MG63 (cell line): Measurements from ENCODE around the gene BCKDHB. TPM values are rescaled to one million over a fixed set of nuclear protein-coding genes. Genes with fewer than 3 reads are reported as not detected.

Experiments used
- DNase-seq: peaks from one replicate; pipeline ENCODE4 v3.0.0-alpha.2; 2020
- H3K27me3 ChIP-seq: fragments of 250-450 bp; sonication (Bioruptor Pico); 2 replicates; pipeline ENCODE4 v1.5.1; 2020; ENCODE audit warnings: mild to moderate bottlenecking, moderate library complexity
- H3K36me3 ChIP-seq: fragments of 250-450 bp; sonication (Bioruptor Pico); 2 replicates; pipeline ENCODE4 v1.5.1; 2020; ENCODE audit warnings: mild to moderate bottlenecking, moderate library complexity
- H3K4me3 ChIP-seq: fragments of 250-450 bp; sonication (Bioruptor Pico); 2 replicates; pipeline ENCODE4 v1.5.1; 2020; ENCODE audit warnings: mild to moderate bottlenecking, moderate library complexity
- H3K9me3 ChIP-seq: fragments of 250-450 bp; sonication (Bioruptor Pico); 2 replicates; pipeline ENCODE4 v1.5.1; 2020; ENCODE audit warnings: mild to moderate bottlenecking, moderate library complexity
- total RNA-seq: library from RNA; depleted of rRNA; stranded (reverse); fragments of >200 nt; shearing (Covaris generic); gene quantifications from 2 replicates; pipeline ENCODE4 v1.2.3, GENCODE V29; 2014; ENCODE audit warnings: low replicate concordance; rRNA removed

The BCKDHB gene
- total RNA-seq, 1 experiment from 2014 or later = 14.9 TPM

- DNase-seq = no peak
- no peaks in the 10 kb centered on the region for H3K9me3 ChIP-seq
- no peak overlapping the region for H3K4me3 ChIP-seq
- H3K27me3 ChIP-seq = no peaks in the 10 kb centered on the region
- H3K36me3 ChIP-seq = no peaks in the 10 kb centered on the region
These were observed 249.5 kb downstream of the BCKDHB start for GRCh38 chr6:80356000-80356399.

- no peak for DNase-seq
- Histone ChIP-seq H3K27me3 (no peaks in the 10 kb centered on the region), H3K9me3 (no peaks in the 10 kb centered on the region), H3K4me3 (no peak overlapping the region), H3K36me3 (no peaks in the 10 kb centered on the region)
These were observed 250.1 kb downstream of the BCKDHB start for GRCh38 chr6:80356545-80356944.

- Histone ChIP-seq H3K27me3 (no peaks in the 10 kb centered on the region), H3K9me3 (no peaks in the 10 kb centered on the region), H3K4me3 (no peak overlapping the region), H3K36me3 (no peaks in the 10 kb centered on the region)
- DNase-seq = no peak
These were observed 250.6 kb downstream of the BCKDHB start for GRCh38 chr6:80357081-80357480.

GRCh38 chr6:80357674-80358073, 251.2 kb downstream of the BCKDHB start:
- Histone ChIP-seq H3K4me3 (no peak overlapping the region), H3K9me3 (no peaks in the 10 kb centered on the region), H3K36me3 (no peaks in the 10 kb centered on the region), H3K27me3 (no peaks in the 10 kb centered on the region)
- no peak for DNase-seq

GRCh38 chr6:80363501-80364122, 257.1 kb downstream of the BCKDHB start:
- no peak overlapping the region for H3K4me3 ChIP-seq
- no peaks in the 10 kb centered on the region for H3K27me3 ChIP-seq
- H3K9me3 ChIP-seq = no peaks in the 10 kb centered on the region
- no peaks in the 10 kb centered on the region for H3K36me3 ChIP-seq
- no peak for DNase-seq

GRCh38 chr6:80364149-80364548, 257.7 kb downstream of the BCKDHB start:
- Histone ChIP-seq H3K9me3 (no peaks in the 10 kb centered on the region), H3K36me3 (no peaks in the 10 kb centered on the region), H3K4me3 (no peak overlapping the region), H3K27me3 (no peaks in the 10 kb centered on the region)
- no peak for DNase-seq

- Histone ChIP-seq H3K36me3 (no peaks in the 10 kb centered on the region), H3K27me3 (no peaks in the 10 kb centered on the region), H3K9me3 (no peaks in the 10 kb centered on the region), H3K4me3 (no peak overlapping the region)
- no peak for DNase-seq
These were observed 259.6 kb downstream of the BCKDHB start for GRCh38 chr6:80366051-80366450.

GRCh38 chr6:80366714-80367113, 260.2 kb downstream of the BCKDHB start:
- Histone ChIP-seq H3K4me3 (no peak overlapping the region), H3K9me3 (no peaks in the 10 kb centered on the region), H3K27me3 (no peaks in the 10 kb centered on the region), H3K36me3 (no peaks in the 10 kb centered on the region)
- DNase-seq = peak; percentile 51

- no peaks in the 10 kb centered on the region for H3K27me3 ChIP-seq
- H3K36me3 ChIP-seq = no peaks in the 10 kb centered on the region
- DNase-seq = no peak
- H3K9me3 ChIP-seq = no peaks in the 10 kb centered on the region
- H3K4me3 ChIP-seq = no peak overlapping the region
These were observed 269.9 kb downstream of the BCKDHB start for GRCh38 chr6:80376411-80376810.

- no peaks in the 10 kb centered on the region for H3K27me3 ChIP-seq
These were observed 274.1 kb downstream of the BCKDHB start for GRCh38 chr6:80380566-80380965.

GRCh38 chr6:80382811-80383210, 276.3 kb downstream of the BCKDHB start:
- Histone ChIP-seq H3K9me3 (no peaks in the 10 kb centered on the region), H3K36me3 (no peaks in the 10 kb centered on the region), H3K4me3 (no peak overlapping the region), H3K27me3 (no peaks in the 10 kb centered on the region)
- DNase-seq = no peak

More at GRCh38 chr6:80380566-80380965, 274.1 kb downstream of the BCKDHB start:
- no peak for DNase-seq
- Histone ChIP-seq H3K9me3 (no peaks in the 10 kb centered on the region), H3K4me3 (no peak overlapping the region), H3K36me3 (no peaks in the 10 kb centered on the region)

- Histone ChIP-seq H3K9me3 (no peaks in the 10 kb centered on the region; the same call in 1 of the 2 replicates), H3K4me3 (no peak overlapping the region), H3K36me3 (no peaks in the 10 kb centered on the region), H3K27me3 (no peaks in the 10 kb centered on the region)
- no peak for DNase-seq
These were observed 282.0 kb downstream of the BCKDHB start for GRCh38 chr6:80388507-80388906.

Other genes with a start within 250 kb of the BCKDHB start
- gene ELOVL4, start 159.1 kb upstream of the BCKDHB start, total RNA-seq = 0.10 and 0.20 TPM in 2 replicates
- 43.2 and 173 TPM in 2 replicates for gene TTK, start 102.0 kb upstream of the BCKDHB start, total RNA-seq